ENCODE measurements around the gene NRXN3.

NRXN3 gene

GRCh38 chr14:79575032-79575431 lies 1404.9 kb downstream of the NRXN3 start:
- no peak for DNase-seq

- DNase-seq: no peak
Measured at GRCh38 chr14:79576424-79576823, 1406.3 kb downstream of the NRXN3 start.

- no peak for DNase-seq
Measured at GRCh38 chr14:79578470-79578869, 1408.3 kb downstream of the NRXN3 start.

- no peak for DNase-seq
Measured at GRCh38 chr14:79580414-79580813, 1410.2 kb downstream of the NRXN3 start.

- no peak for DNase-seq
Measured at GRCh38 chr14:79580906-79581305, 1410.7 kb downstream of the NRXN3 start.

GRCh38 chr14:79581912-79582576 lies 1411.9 kb downstream of the NRXN3 start:
- no peak for DNase-seq

GRCh38 chr14:79583738-79584408 lies 1413.7 kb downstream of the NRXN3 start:
- no peak for DNase-seq

GRCh38 chr14:79584679-79585078 lies 1414.5 kb downstream of the NRXN3 start:
- DNase-seq: no peak

- DNase-seq: no peak
Measured at GRCh38 chr14:79585845-79586244, 1415.7 kb downstream of the NRXN3 start.

GRCh38 chr14:79586416-79586815 lies 1416.2 kb downstream of the NRXN3 start:
- no peak for DNase-seq

GRCh38 chr14:79586989-79587598 lies 1416.9 kb downstream of the NRXN3 start:
- DNase-seq: no peak

GRCh38 chr14:79587875-79588274 lies 1417.7 kb downstream of the NRXN3 start:
- DNase-seq: no peak

GRCh38 chr14:79588398-79588797 lies 1418.2 kb downstream of the NRXN3 start:
- no peak for DNase-seq

- no peak for DNase-seq
Measured at GRCh38 chr14:79596551-79596950, 1426.4 kb downstream of the NRXN3 start.

GRCh38 chr14:79597566-79597965 lies 1427.4 kb downstream of the NRXN3 start:
- no peak for DNase-seq

- no peak for DNase-seq
Measured at GRCh38 chr14:79598339-79598738, 1428.2 kb downstream of the NRXN3 start.

GRCh38 chr14:79599239-79599638 lies 1429.1 kb downstream of the NRXN3 start:
- DNase-seq: no peak

GRCh38 chr14:79600406-79600805 lies 1430.2 kb downstream of the NRXN3 start:
- DNase-seq: no peak

- DNase-seq: no peak
Measured at GRCh38 chr14:79601579-79601978, 1431.4 kb downstream of the NRXN3 start.

GRCh38 chr14:79602045-79602444 lies 1431.9 kb downstream of the NRXN3 start:
- DNase-seq: no peak

GRCh38 chr14:79602742-79603141 lies 1432.6 kb downstream of the NRXN3 start:
- DNase-seq: no peak

- no peak for DNase-seq
Measured at GRCh38 chr14:79605849-79606248, 1435.7 kb downstream of the NRXN3 start.

GRCh38 chr14:79608446-79608845 lies 1438.3 kb downstream of the NRXN3 start:
- no peak for DNase-seq

GRCh38 chr14:79613625-79614024 lies 1443.5 kb downstream of the NRXN3 start:
- no peak for DNase-seq
